H1 (cell line): ENCODE results near the gene ACACB. TPM values are rescaled to one million over a fixed set of nuclear protein-coding genes. Genes with fewer than 3 reads are reported as not detected.

Source experiments
- CTCF ChIA-PET: fragments of 300-600 bp; sonication (Branson Sonifier 250); formaldehyde crosslinking; loops from one replicate; lab custom pipeline; 2021; ENCODE audit not compliant: partially characterized antibody; lab: Charles Lee
- POLR2A ChIA-PET: fragments of 300-600 bp; sonication (Branson Sonifier 250); formaldehyde crosslinking; loops from one replicate; lab custom pipeline; 2021; ENCODE audit warnings: inconsistent platforms; ENCODE audit not compliant: partially characterized antibody; lab: Charles Lee
- DNase-seq, 2 experiments: peaks; one replicate each; pipeline versions ENCODE4 v3.0.0 to v3.0.0-alpha.2; 2010 to 2022; ENCODE audit warnings: low spot score in 2 of 2, low read depth in 1 of 2, mixed read lengths in 1 of 2
- FAIRE-seq: peaks from 2 replicates; lab custom pipeline; 2011; peaks lifted over from hg19 to GRCh38; lab: Jason Lieb, UNC
- H2AFZ ChIP-seq: 2 replicates; pipeline ENCODE4 v1.8.1; 2012; ENCODE audit warnings: low read length, inconsistent platforms
- H2AK5ac ChIP-seq: 2 replicates; pipeline ENCODE4 v1.6.1; 2013; ENCODE audit warnings: low read depth, low read length
- H2BK120ac ChIP-seq: replicated peaks from 2 replicates; pipeline ENCODE3; 2013; ENCODE audit warnings: low read depth, low read length, inconsistent platforms
- H2BK12ac ChIP-seq: 2 replicates; pipeline ENCODE4 v1.6.1; 2013; ENCODE audit warnings: low read depth, low read length
- H2BK15ac ChIP-seq: 2 replicates; pipeline ENCODE4 v1.6.1; 2013; ENCODE audit warnings: low read length
- H2BK20ac ChIP-seq: 2 replicates; pipeline ENCODE4 v1.6.1; 2013; ENCODE audit warnings: low read length
- H2BK5ac ChIP-seq: 2 replicates; pipeline ENCODE4 v1.6.1; 2013; ENCODE audit warnings: low read depth, low read length
- H3K14ac ChIP-seq: 2 replicates; pipeline ENCODE4 v1.6.1; 2013; ENCODE audit warnings: inconsistent platforms; ENCODE audit not compliant: insufficient read length
- H3K18ac ChIP-seq: 2 replicates; pipeline ENCODE4 v1.6.1; 2013; ENCODE audit warnings: low read length; ENCODE audit errors: extremely low read depth
- H3K23ac ChIP-seq: 2 replicates; pipeline ENCODE4 v1.6.1; 2013; ENCODE audit warnings: inconsistent platforms; ENCODE audit not compliant: insufficient read length
- H3K23me2 ChIP-seq: 2 replicates; pipeline ENCODE4 v1.6.1; 2013; ENCODE audit warnings: low read depth, low read length
- H3K27ac ChIP-seq: 2 replicates; pipeline ENCODE4 v1.6.1; 2011; ENCODE audit warnings: low read depth, low read length, inconsistent platforms
- H3K27me3 ChIP-seq, 4 experiments: replicated peaks in 1 of 4; 1 replicate in 1 of 4; 2 replicates in 3 of 4; pipeline versions ENCODE4 v1.6.1 to v1.8.1; 2011 to 2013; ENCODE audit warnings: low read length in 3 of 4, mild to moderate bottlenecking in 3 of 4, inconsistent platforms in 2 of 4, mixed read lengths in 2 of 4, moderate library complexity in 1 of 4; ENCODE audit not compliant: control insufficient read depth in 3 of 4, insufficient read depth in 3 of 4; ENCODE audit errors: extremely low read depth in 1 of 4
- H3K36me3 ChIP-seq, 4 experiments: 2 replicates each; pipeline versions ENCODE4 v1.6.1 to v1.8.1; 2011 to 2013; ENCODE audit warnings: mild to moderate bottlenecking in 4 of 4, low read length in 3 of 4, moderate library complexity in 2 of 4, control low read depth in 1 of 4, inconsistent platforms in 1 of 4; ENCODE audit not compliant: insufficient read depth in 4 of 4, control insufficient read depth in 2 of 4
- H3K4ac ChIP-seq: replicated peaks from 2 replicates; pipeline ENCODE3; 2013; ENCODE audit warnings: low read length, low read depth, mixed read lengths, inconsistent platforms; ENCODE audit not compliant: insufficient read length
- H3K4me1 ChIP-seq, 4 experiments: replicated peaks in 1 of 4; 1 replicate in 1 of 4; 2 replicates in 3 of 4; pipeline versions ENCODE4 v1.6.1 to v1.8.1; 2011 to 2013; ENCODE audit warnings: low read length in 3 of 4, inconsistent platforms in 2 of 4, mixed read lengths in 1 of 4; ENCODE audit not compliant: insufficient read depth in 4 of 4, control insufficient read depth in 3 of 4
- H3K4me2 ChIP-seq, 2 experiments: 2 replicates each; pipeline versions ENCODE4 v1.6.1 to v1.8.1; 2011 to 2013; ENCODE audit warnings: low read depth in 2 of 2, low read length in 2 of 2, control low read depth in 1 of 2, inconsistent platforms in 1 of 2, mild to moderate bottlenecking in 1 of 2; ENCODE audit not compliant: insufficient read depth in 1 of 2
- H3K4me3 ChIP-seq, 4 experiments: fragments of 200-600, 300-600 bp in 1 of 4; sonication (generic), shearing (Covaris generic), sonication (Bioruptor Twin) in 1 of 4; 2 replicates each; pipeline versions ENCODE4 v1.5.1 to v1.8.1; 2011 to 2016; ENCODE audit warnings: low read length in 4 of 4, low read depth in 3 of 4, control low read depth in 2 of 4, inconsistent platforms in 2 of 4, mild to moderate bottlenecking in 2 of 4, mixed read lengths in 1 of 4, moderate library complexity in 1 of 4; ENCODE audit not compliant: insufficient read depth in 2 of 4; ENCODE audit errors: extremely low read depth in 1 of 4
- H3K56ac ChIP-seq: replicated peaks from 2 replicates; pipeline ENCODE3; 2013; ENCODE audit warnings: low read depth, mild to moderate bottlenecking, mixed read lengths, low read length, inconsistent platforms; ENCODE audit not compliant: insufficient read length
- H3K79me1 ChIP-seq: 2 replicates; pipeline ENCODE4 v1.6.1; 2013; ENCODE audit warnings: low read depth, low read length, control low read depth
- H3K79me2 ChIP-seq, 2 experiments: 2 replicates each; pipeline versions ENCODE4 v1.6.1 to v1.8.1; 2012 to 2013; ENCODE audit warnings: low read length in 2 of 2, mild to moderate bottlenecking in 2 of 2, inconsistent platforms in 1 of 2; ENCODE audit not compliant: insufficient read depth in 2 of 2, control insufficient read depth in 1 of 2
- H3K9ac ChIP-seq, 4 experiments: replicated peaks in 1 of 4; 1 replicate in 1 of 4; 2 replicates in 3 of 4; pipeline versions ENCODE4 v1.6.1 to v1.8.1; 2011 to 2013; ENCODE audit warnings: low read depth in 3 of 4, low read length in 3 of 4, control low read depth in 2 of 4, mild to moderate bottlenecking in 2 of 4, moderate library complexity in 2 of 4, inconsistent platforms in 1 of 4; ENCODE audit errors: extremely low read depth in 1 of 4
- H3K9me3 ChIP-seq, 2 experiments: 2 replicates each; pipeline versions ENCODE4 v1.6.1 to v1.8.1; 2012 to 2013; ENCODE audit warnings: mild to moderate bottlenecking in 2 of 2, moderate library complexity in 2 of 2, control low read depth in 1 of 2, inconsistent platforms in 1 of 2, low read depth in 1 of 2, low read length in 1 of 2, mixed read lengths in 1 of 2; ENCODE audit not compliant: insufficient read depth in 2 of 2
- H4K20me1 ChIP-seq, 2 experiments: replicated peaks in 1 of 2; 2 replicates each; pipeline versions ENCODE3 to v1.8.1; 2011 to 2013; ENCODE audit warnings: inconsistent platforms in 2 of 2, low read length in 2 of 2, mild to moderate bottlenecking in 1 of 2; ENCODE audit not compliant: insufficient read depth in 2 of 2, control insufficient read depth in 1 of 2
- H4K5ac ChIP-seq: 2 replicates; pipeline ENCODE4 v1.6.1; 2013; ENCODE audit warnings: low read length, low read depth, mixed read lengths, inconsistent platforms; ENCODE audit not compliant: insufficient read length
- H4K8ac ChIP-seq: 2 replicates; pipeline ENCODE4 v1.8.0; 2013; ENCODE audit warnings: mild to moderate bottlenecking, moderate library complexity, low read length, inconsistent platforms; ENCODE audit not compliant: insufficient read depth; ENCODE audit errors: extremely low read depth
- H4K91ac ChIP-seq: replicated peaks from 2 replicates; pipeline ENCODE3; 2013; ENCODE audit warnings: low read length, mixed read lengths, inconsistent platforms; ENCODE audit not compliant: insufficient read length
- CTBP2 ChIP-seq: IDR thresholded peaks from 2 replicates; pipeline ENCODE4 v1.7.0; 2011; ENCODE audit warnings: borderline replicate concordance, mild to moderate bottlenecking, moderate library complexity, mixed read lengths, low read length; ENCODE audit not compliant: insufficient read depth, insufficient read length
- HDAC6 ChIP-seq: IDR thresholded peaks from one replicate; pipeline ENCODE4 v1.7.1; 2012; ENCODE audit warnings: low read depth, mild to moderate bottlenecking, inconsistent platforms, low read length, moderate library complexity
- PHF8 ChIP-seq: fragments of 200-600 bp; sonication (generic); conservative IDR thresholded peaks from 2 replicates; pipeline ENCODE4 v1.7.1; 2012; ENCODE audit warnings: low read depth, mild to moderate bottlenecking, inconsistent platforms, low read length, moderate library complexity
- ZNF274 ChIP-seq: IDR thresholded peaks from 2 replicates; pipeline ENCODE4 v1.7.0; 2012; ENCODE audit warnings: low read length, borderline replicate concordance; ENCODE audit errors: extremely low read depth
- WGBS, 2 experiments: shearing (Covaris generic) in 1 of 2; methylation state at CpG; one replicate each; pipeline versions ENCODE4 v1.1.6 to v1.1.7; 2013 to 2015; ENCODE audit warnings: low lambda C conversion rate in 2 of 2, mixed read lengths in 2 of 2, inconsistent platforms in 1 of 2, low coverage in 1 of 2, missing lambda C conversion rate in 1 of 2; ENCODE audit not compliant: insufficient replicate concordance in 2 of 2, insufficient coverage in 1 of 2, insufficient read length in 1 of 2; ENCODE audit errors: extremely low coverage in 1 of 2, missing lambda C conversion rate in 1 of 2; 5-methylcytosine and 5-hydroxymethylcytosine counted together
- polyA plus RNA-seq, 7 experiments: library from polyadenylated mRNA; depleted of rRNA in 3 of 7; stranded (reverse) in 5 of 7; unstranded in 2 of 7; fragments of >200 nt in 5 of 7; fragments of 200-250 nt in 2 of 7; gene quantifications; 1 replicate in 5 of 7; 2 replicates in 1 of 7; 4 replicates in 1 of 7; pipeline versions ENCODE4 v1.2.1 to v1.2.3, GENCODE V29; 2011 to 2013; ENCODE audit warnings: missing spikeins in 2 of 7, mixed read lengths in 2 of 7
- total RNA-seq: library from RNA; stranded (reverse); fragmentation: NEBNext Ultra II Directional; extraction: Animal tissue kit (Norgen Biotek cat#: 25700); gene quantifications from 2 replicates; pipeline ENCODE4 v1.2.1, GENCODE V29; 2021

ACACB gene
- total and polyA plus RNA-seq, 2 of the 8 experiments (the other 6 are each of a cell fraction or from before 2014, with no cell fraction given) = 5.8 to 15.3 TPM

- Histone ChIP-seq H4K91ac (no peak overlapping the region), H2BK120ac (no peak overlapping the region), H3K18ac (no peak overlapping the region), H2BK12ac (no peak overlapping the region), H3K56ac (no peak overlapping the region), H3K79me2 (no peaks in the 10 kb centered on the region), H3K36me3 (peaks cover 0 to 2% (median 0%) of the 10 kb centered on the region in 4 experiments; a peak in 3 of 8 replicates), H3K14ac (no peak overlapping the region), H2AFZ (no peak overlapping the region), H4K8ac (no peak overlapping the region), H3K23me2 (no peaks in the 10 kb centered on the region), H2AK5ac (no peak overlapping the region), H3K4ac (no peak overlapping the region), H3K4me1 (no peaks in the 10 kb centered on the region), H2BK15ac (no peak overlapping the region), H3K4me3 (no peak overlapping the region), H3K4me2 (no peak overlapping the region), H4K20me1 (no peaks in the 10 kb centered on the region), H3K79me1 (no peaks in the 10 kb centered on the region), H3K27ac (no peak overlapping the region), H3K9ac (no peak overlapping the region), H3K27me3 (no peaks in the 10 kb centered on the region), H2BK5ac (no peak overlapping the region), H4K5ac (no peak overlapping the region), H2BK20ac (no peak overlapping the region), H3K9me3 (no peaks in the 10 kb centered on the region), H3K23ac (no peak overlapping the region)
- ChIA-PET CTCF (interaction anchor here (1.0 kb wide), 1 partner anchor 19 kb away, joined by 3 read pairs; no protein-coding TSS in a partner anchor), POLR2A (no interaction called here)
- 94% methylated on average over 8 of the region's 8 CpGs; no CpG with 5 or more reads in 1 of the 2 experiments for WGBS, 2 experiments
- no peak for FAIRE-seq
- DNase-seq = no peak
- TF ChIP-seq HDAC6 (no peak), ZNF274 (no peak), PHF8 (no peak), CTBP2 (no peak)
These were observed 77.5 kb downstream of the ACACB start for GRCh38 chr12:109193896-109194295.
